NCI-H510A treated with DMSO at 0.1 percent for 48 hours (cell line): ENCODE data around the gene HDAC8.

Source experiments
- DNase-seq: peaks from one replicate; lab custom pipeline; 2025; lab: John Stamatoyannopoulos, UW

Gene HDAC8

GRCh38 chrX:72294497-72294896 is 278.1 kb downstream of the HDAC8 start:
- DNase-seq = no peak

DNA sequence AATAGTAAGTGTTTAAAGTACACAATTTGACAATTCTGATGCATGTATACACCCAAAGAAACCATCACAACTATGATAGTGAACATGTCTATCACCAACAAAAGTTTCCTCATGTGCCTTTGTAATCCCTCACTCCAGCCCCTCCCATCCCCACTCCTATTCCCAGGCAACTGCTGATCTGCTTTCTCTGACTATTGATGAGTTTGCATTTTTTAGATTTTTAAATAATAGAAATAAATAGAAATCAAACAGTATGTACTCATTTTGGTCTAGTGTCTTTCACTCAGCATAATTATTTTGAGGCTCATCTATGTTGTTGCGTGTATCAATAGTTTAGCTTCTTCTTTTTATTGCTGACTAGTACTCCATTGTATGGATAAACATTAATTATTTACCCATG is 290.3 kb downstream of the HDAC8 start:
- DNase-seq = no peak

DNA sequence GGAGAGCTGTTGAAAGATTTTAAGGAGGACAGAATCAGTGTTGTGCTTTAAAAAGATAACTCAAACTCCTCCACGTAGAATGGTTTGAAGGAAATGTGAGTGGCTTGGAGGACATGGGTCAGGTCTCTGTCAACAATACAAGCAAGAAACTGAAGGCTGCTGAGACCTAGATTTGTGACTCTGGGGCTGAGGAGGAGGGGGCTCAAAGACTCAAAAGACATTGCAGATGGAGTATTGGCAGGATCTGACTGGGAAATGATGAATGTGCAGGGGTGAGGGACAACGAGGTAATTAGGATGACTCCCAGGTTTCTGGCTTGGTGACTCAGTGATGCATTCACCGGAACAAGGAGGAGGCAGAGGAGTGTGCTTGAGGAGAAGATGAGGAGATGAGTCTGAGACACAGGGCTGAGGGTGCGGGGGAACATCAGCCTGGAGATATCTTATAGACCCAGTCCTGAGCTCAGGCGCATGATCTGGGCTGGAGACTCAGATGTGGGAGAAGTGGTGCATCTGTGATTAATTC is 292.3 kb downstream of the HDAC8 start:
- DNase-seq = no peak
